Measurements from ENCODE around the gene FOXA3.

FOXA3 gene

GRCh38 chr19:45863840-45864628 is at the start of gene FOXA3:
TSS of gene FOXA3 (plus strand) at chr19:45864326. CDS start at chr19:45864457, 131 bp downstream.
- peak in 1 of 2 donors; percentile 5 for DNase-seq

DNA sequence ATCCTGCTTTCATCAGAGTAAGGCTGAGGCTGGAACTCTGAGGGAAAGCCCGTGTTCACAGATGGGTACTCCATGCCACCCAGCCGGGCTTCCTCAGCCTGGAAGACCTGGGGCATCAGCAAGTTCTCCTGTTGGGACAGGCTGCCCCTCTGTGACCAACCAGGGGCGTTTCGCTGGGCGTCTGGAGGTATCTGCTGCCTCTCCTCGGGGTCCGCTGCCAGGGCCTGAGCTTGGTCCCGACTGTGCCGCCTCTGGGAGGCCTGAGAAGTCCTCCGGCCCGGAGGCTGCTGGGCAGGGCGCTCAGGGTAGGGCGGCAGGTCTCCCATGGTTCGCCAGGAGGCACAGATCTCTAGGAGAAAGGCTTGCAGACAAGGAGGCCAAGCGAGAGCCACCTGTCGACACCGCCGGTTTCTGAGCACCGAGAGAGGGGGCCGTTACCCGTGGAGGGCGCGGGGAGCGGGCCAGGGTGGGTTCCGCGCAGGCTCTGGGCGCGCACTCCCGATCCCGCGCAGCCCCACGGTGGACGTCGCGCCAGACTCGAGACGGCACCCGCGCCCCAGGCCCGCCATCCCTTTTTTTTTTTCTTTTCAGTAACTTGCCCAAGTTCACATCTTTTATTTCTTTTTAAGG is 49.2 kb upstream of the FOXA3 start, which contains the start of gene RSPH6A:
RSPH6A (minus strand) TSS at position 458 of the 630 bp plus-strand sequence; CDS start at position 326, 132 bp downstream.
- no peak for DNase-seq

- no peak for DNase-seq
Observed at GRCh38 chr19:45815481-45816216, 48.5 kb upstream of the FOXA3 start.

GRCh38 chr19:45816236-45817009 is 47.7 kb upstream of the FOXA3 start:
- no peak for DNase-seq

DNA sequence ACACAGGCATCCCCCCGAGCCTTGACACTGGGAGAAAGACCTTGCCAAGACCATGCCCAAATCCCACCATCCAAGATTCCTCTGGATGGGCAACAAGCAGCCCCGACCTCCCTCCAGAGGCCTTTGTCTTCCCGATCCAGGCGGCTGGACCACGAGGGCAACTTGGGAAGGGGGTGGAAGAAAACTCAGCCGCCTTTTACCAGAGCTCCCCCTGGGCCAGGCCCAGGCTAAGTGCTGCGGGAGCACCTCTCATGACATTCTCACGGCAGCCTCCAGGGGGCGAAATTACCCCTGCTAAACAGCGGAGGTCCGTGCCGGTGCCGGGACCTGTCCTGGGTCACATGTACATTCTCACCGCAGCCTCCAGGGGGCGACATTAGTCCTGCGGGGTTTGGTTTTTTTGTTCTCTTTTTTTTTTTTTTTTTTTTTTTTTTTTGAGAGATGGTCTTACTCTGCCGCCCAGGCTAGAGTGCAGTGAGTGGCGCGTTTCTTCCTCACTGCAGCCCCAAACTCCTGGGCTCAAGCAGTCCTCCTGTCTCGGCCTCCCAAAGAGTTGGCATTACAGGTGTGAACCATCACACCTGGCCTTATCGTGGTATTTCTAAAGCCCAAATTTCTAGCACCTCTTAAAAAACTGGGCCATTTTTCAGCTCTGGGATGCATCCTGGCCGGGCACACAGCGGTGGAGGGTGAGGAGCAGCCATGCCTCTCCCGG is 47.0 kb upstream of the FOXA3 start:
- DNase-seq, result peak; percentile 66 to 73

DNA sequence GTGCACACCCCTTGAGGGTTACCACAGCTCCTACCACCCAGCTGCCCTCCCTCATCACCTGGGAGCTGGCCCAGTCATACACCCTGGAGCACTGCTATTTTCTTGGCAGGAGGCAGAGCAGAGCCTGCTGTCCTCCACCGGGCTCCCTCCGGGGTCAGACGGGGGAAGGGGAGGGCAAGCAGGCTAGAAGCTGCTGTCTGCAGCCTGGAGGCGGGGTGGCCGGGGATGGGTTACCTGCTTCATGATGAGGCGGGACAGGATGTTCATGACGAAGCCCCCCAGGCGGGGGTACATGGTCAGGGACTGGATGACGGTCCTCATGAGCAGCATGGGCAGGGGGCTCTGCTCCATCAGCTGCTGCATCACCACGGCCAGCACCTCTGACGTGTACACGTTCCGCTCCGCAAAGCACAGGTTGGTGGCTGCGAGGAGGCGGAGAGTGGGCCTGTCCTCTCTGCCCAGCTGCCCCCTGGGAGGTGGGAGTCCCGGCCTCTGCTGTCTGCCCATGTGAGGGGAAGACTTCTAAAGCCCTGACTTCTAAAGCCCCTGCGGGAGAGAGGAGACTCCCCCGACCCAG is 46.3 kb upstream of the FOXA3 start:
- no peak for DNase-seq

DNA sequence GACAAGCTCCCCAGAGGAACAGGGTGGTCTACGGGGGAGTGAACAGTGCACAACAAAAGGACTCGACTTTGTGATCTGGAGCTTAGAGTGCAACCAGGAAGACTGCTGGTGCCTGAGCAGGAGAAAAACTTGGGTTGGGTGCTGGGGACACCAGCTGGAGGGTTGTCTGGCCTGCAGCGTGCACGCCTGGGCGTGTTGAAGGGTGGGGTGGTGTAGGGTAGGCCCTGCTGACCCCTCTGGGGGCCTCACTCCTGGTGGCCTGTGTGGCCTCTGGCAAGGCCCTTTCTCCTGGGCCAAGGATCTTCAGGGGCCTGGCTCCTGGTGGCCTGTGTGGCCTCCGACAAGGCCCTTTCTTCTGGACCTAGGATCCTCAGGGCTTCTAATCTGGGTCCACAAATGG is 44.4 kb upstream of the FOXA3 start:
- no peak for DNase-seq

GRCh38 chr19:45820413-45821102 is 43.6 kb upstream of the FOXA3 start:
- no peak for DNase-seq

- DNase-seq, result no peak
Observed at GRCh38 chr19:45821103-45821521, 43.0 kb upstream of the FOXA3 start.

DNA sequence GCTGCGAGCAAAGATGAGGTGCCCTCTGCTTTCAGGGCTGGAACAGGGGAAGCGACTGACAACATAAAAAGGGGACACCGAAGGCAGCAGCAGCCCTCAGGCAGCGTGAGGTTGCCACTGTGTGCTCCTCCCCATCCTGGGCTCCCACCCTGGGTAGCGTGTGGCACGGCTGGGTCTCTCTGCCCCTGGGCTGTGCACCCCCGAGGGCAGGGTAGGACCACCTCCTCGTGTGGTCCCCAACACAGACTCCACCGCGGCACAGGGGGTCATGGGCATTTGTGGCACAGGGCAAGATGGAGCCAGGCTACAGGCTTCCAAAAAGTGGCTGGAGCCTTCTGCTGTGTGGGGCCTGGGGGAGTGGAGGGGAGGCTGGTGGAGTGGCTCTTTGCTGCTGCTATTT is 42.6 kb upstream of the FOXA3 start:
- DNase-seq, result no peak

- no peak for DNase-seq
Observed at GRCh38 chr19:45822716-45823115, 41.4 kb upstream of the FOXA3 start.

DNA sequence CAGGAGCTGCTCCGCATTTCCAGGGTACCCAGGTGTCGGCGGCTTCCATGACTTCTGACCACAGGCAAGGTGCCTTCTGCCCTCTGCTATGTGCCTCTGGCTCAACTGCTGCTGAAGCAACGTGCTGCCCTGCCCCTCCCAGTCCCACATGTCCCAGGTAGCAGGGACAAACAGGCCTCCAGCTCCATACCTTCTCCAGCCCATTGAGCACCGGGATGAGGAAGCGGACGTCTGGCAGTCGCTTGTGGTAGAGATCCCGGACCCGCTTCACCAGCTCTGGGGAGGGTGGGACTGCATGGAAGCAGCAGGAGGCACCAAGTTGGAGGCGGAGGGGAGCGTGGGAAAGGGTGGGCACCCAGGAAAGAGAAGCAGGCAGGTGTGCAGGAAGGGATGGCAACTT is 40.9 kb upstream of the FOXA3 start:
- DNase-seq, result no peak

GRCh38 chr19:45824041-45824471 is 40.1 kb upstream of the FOXA3 start:
- no peak for DNase-seq

DNA sequence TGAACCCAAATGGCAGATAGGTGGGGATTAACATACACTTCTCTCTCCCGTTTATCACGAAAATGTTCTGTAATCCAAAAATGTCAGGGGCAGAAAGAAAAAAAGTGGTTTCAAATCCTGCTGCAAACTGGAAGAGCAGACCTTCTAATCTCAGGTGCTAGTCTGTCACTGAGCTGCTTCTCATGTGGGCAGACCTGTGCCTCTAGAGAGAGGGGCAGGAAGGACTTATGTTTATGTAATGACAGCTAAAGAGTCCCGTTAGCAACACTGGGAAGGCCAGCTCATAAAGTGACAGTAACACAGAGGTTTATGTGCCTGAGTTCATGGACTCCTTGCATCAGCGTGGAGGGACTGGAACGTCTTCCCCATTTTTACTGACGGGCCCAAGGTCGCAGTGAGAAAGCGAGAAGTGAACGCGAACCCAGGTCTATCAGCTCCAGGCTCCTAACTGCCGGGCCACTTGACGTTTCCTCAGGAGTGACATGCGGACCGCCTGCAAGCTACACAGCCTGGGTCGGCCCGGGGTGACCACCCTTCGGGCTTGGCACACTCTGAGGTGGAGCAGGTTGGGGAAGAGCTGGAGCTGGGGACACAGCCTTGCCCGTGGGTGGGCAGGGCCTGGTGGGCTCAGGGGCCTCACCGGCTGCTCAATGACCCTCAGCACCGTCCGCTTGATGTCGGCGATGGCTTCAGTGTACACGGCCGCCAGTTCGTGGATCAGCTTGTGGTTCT is 39.4 kb upstream of the FOXA3 start:
- DNase-seq, result no peak

GRCh38 chr19:45825263-45825605 is 38.9 kb upstream of the FOXA3 start:
- DNase-seq, result no peak

GRCh38 chr19:45825917-45826893 is 37.9 kb upstream of the FOXA3 start:
- no peak for DNase-seq

GRCh38 chr19:45826934-45827333 is 37.2 kb upstream of the FOXA3 start:
- DNase-seq, result no peak

DNA sequence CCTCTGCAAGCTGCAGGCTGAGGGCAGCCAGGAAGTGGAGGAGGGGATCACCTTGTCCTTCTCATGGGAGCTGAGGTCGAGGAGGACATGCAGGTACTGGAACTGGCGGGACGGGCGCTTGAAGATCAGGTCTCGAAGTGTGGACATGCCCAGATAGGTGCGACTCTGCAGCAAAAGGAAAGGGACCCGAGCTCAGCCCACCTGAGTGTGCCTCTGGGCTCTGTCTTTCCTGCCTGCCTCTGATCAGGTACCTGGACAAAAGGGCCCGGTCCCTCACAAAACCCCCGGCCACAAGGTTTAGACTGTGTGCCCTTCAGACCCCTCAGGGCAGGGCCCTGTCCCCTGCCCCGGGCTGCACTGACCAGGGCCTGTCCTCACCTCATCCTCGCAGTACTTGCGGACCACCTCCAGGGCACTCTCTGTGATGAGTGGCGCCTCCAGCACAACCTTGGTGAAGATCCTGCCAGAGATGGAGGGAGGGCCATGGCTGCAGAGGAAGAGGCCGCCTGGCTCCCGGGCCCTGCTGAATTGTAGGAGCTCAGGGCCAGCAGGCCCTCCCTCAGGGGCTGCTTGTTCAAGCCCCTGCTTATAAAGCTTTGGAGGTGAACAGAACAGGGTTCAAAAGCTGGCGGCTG is 36.5 kb upstream of the FOXA3 start:
- no peak for DNase-seq

- DNase-seq, result no peak
Observed at GRCh38 chr19:45828523-45828922, 35.6 kb upstream of the FOXA3 start.

Data from hippocampal formation (tissue), 2 donors.